Hepatocyte (in vitro differentiated cells): Measurements from ENCODE around the gene OBSL1. TPM values are rescaled to one million over a fixed set of nuclear protein-coding genes. Genes with fewer than 3 reads are reported as not detected.

Source experiments
- DNase-seq: peaks from one replicate; pipeline ENCODE4 v3.0.0-alpha.2; 2016; ENCODE audit warnings: low spot score
- H2AFZ ChIP-seq: fragments of 200-600 bp; sonication (generic); 2 replicates; pipeline ENCODE4 v1.6.0; 2016; ENCODE audit warnings: antibody characterized with exemption, mild to moderate bottlenecking
- H3K27ac ChIP-seq: fragments of 200-600 bp; sonication (generic); 2 replicates; pipeline ENCODE4 v1.5.1; 2016; ENCODE audit warnings: mild to moderate bottlenecking
- H3K27me3 ChIP-seq: fragments of 200-600 bp; sonication (generic); 2 replicates; pipeline ENCODE4 v1.6.1; 2016
- H3K36me3 ChIP-seq: fragments of 200-600 bp; sonication (generic); replicated peaks from 2 replicates; pipeline ENCODE4 v1.5.1; 2016; ENCODE audit warnings: low read depth; ENCODE audit not compliant: insufficient read depth
- H3K4me1 ChIP-seq: fragments of 200-600 bp; sonication (generic); 2 replicates; pipeline ENCODE4 v1.5.1; 2016; ENCODE audit warnings: mild to moderate bottlenecking, moderate library complexity; ENCODE audit not compliant: insufficient read depth
- H3K4me2 ChIP-seq: fragments of 200-600 bp; sonication (generic); 2 replicates; pipeline ENCODE4 v1.6.0; 2016
- H3K4me3 ChIP-seq: fragments of 200-600 bp; sonication (generic); 2 replicates; pipeline ENCODE4 v1.5.1; 2016; ENCODE audit warnings: mild to moderate bottlenecking
- H3K79me2 ChIP-seq: fragments of 200-600 bp; sonication (generic); 2 replicates; pipeline ENCODE4 v1.6.0; 2017; ENCODE audit warnings: mild to moderate bottlenecking
- H3K9me2 ChIP-seq: fragments of 200-600 bp; sonication (generic); replicated peaks from 2 replicates; pipeline ENCODE4 v1.6.0; 2017; ENCODE audit warnings: mild to moderate bottlenecking; ENCODE audit not compliant: insufficient read depth
- H3K9me3 ChIP-seq: fragments of 200-600 bp; sonication (generic); 2 replicates; pipeline ENCODE4 v1.5.1; 2016; ENCODE audit warnings: low read depth, mild to moderate bottlenecking
- H4K20me1 ChIP-seq: fragments of 200-600 bp; sonication (generic); 2 replicates; pipeline ENCODE4 v1.6.0; 2016; ENCODE audit warnings: mild to moderate bottlenecking; ENCODE audit not compliant: insufficient read depth, poor library complexity, severe bottlenecking
- EZH2 ChIP-seq: fragments of 200-600 bp; sonication (generic); IDR thresholded peaks from 2 replicates; pipeline ENCODE4 v1.6.1; 2016; ENCODE audit warnings: antibody characterized with exemption, mild to moderate bottlenecking, borderline replicate concordance
- EZH2phosphoT487 ChIP-seq: fragments of 200-600 bp; sonication (generic); IDR thresholded peaks from one replicate; pipeline ENCODE4 v1.6.1; 2018; ENCODE audit warnings: antibody characterized with exemption, mild to moderate bottlenecking, low read depth, moderate library complexity; ENCODE audit not compliant: unreplicated experiment, severe bottlenecking
- WGBS: methylation state at CpG from one replicate; pipeline ENCODE4 v1.1.6; 2016; ENCODE audit warnings: low lambda C conversion rate; ENCODE audit errors: missing lambda C conversion rate; 5-methylcytosine and 5-hydroxymethylcytosine counted together
- polyA plus RNA-seq: library from polyadenylated mRNA; unstranded; fragments of >200 nt; fragmentation: Nextera tagmentation; extraction: Ambion mirVana; gene quantifications from 2 replicates; pipeline ENCODE4 v1.2.1, GENCODE V29; 2016
- total RNA-seq: library from RNA; depleted of rRNA; stranded (reverse); fragments of >200 nt; gene quantifications from 2 replicates; pipeline ENCODE4 v1.2.3, GENCODE V29; 2014
- TF ChIP-seq, protein P1 (sequence below): fragments of 200-600 bp; sonication (generic); IDR thresholded peaks from 2 replicates; pipeline ENCODE4 v1.5.1; 2016; ENCODE audit warnings: antibody characterized with exemption, mild to moderate bottlenecking; ENCODE audit not compliant: poor library complexity

Gene OBSL1
- total and polyA plus RNA-seq, 2 experiments from 2014 or later: 61.0 to 84.6 TPM

- Histone ChIP-seq H3K36me3 (no peaks in the 10 kb centered on the region), H3K9me3 (no peaks in the 10 kb centered on the region)
- WGBS: 94% methylated on average over 11 of the region's 11 CpGs
These were observed 4.7 kb downstream of the OBSL1 start for GRCh38 chr2:219566640-219567039.

GRCh38 chr2:219565130-219566080 is 5.9 kb downstream of the OBSL1 start:
- Histone ChIP-seq H2AFZ (no peak overlapping the region), H4K20me1 (peaks cover 9% of the 10 kb centered on the region), H3K9me3 (no peaks in the 10 kb centered on the region), H3K79me2 (peaks cover 14% of the 10 kb centered on the region), H3K36me3 (no peaks in the 10 kb centered on the region), H3K9me2 (no peaks in the 10 kb centered on the region), H3K27ac (no peak overlapping the region), H3K4me2 (no peak overlapping the region), H3K4me3 (no peak overlapping the region), H3K27me3 (no peaks in the 10 kb centered on the region), H3K4me1 (peaks cover 5% of the 10 kb centered on the region)
- WGBS: 82% methylated on average over 21 of the region's 21 CpGs
- TF ChIP-seq, protein P1, sequence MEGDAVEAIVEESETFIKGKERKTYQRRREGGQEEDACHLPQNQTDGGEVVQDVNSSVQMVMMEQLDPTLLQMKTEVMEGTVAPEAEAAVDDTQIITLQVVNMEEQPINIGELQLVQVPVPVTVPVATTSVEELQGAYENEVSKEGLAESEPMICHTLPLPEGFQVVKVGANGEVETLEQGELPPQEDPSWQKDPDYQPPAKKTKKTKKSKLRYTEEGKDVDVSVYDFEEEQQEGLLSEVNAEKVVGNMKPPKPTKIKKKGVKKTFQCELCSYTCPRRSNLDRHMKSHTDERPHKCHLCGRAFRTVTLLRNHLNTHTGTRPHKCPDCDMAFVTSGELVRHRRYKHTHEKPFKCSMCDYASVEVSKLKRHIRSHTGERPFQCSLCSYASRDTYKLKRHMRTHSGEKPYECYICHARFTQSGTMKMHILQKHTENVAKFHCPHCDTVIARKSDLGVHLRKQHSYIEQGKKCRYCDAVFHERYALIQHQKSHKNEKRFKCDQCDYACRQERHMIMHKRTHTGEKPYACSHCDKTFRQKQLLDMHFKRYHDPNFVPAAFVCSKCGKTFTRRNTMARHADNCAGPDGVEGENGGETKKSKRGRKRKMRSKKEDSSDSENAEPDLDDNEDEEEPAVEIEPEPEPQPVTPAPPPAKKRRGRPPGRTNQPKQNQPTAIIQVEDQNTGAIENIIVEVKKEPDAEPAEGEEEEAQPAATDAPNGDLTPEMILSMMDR: no peak
- no peak for TF ChIP-seq EZH2
- TF ChIP-seq EZH2phosphoT487: no peak
- DNase-seq: no peak

More at GRCh38 chr2:219566640-219567039, 4.7 kb downstream of the OBSL1 start:
- H3K4me1 ChIP-seq: peaks cover 8% of the 10 kb centered on the region
- no peaks in the 10 kb centered on the region for H3K27me3 ChIP-seq
- H3K9me2 ChIP-seq: no peaks in the 10 kb centered on the region
- H2AFZ ChIP-seq: no peak overlapping the region
- H3K79me2 ChIP-seq: peaks cover 15% of the 10 kb centered on the region
- DNase-seq: no peak
- no peak overlapping the region for H3K4me2 ChIP-seq
- no peak for TF ChIP-seq EZH2phosphoT487
- TF ChIP-seq, protein P1: no peak
- no peak for TF ChIP-seq EZH2
- H3K4me3 ChIP-seq: no peak overlapping the region
- H4K20me1 ChIP-seq: peaks cover 10% of the 10 kb centered on the region
- H3K27ac ChIP-seq: no peak overlapping the region

GRCh38 chr2:219563271-219563928 is 7.9 kb downstream of the OBSL1 start:
- DNase-seq: no peak
- Histone ChIP-seq H3K79me2 (no peaks in the 10 kb centered on the region), H3K4me3 (no peak overlapping the region), H3K27me3 (no peaks in the 10 kb centered on the region), H3K9me3 (no peaks in the 10 kb centered on the region), H2AFZ (no peak overlapping the region), H3K36me3 (no peaks in the 10 kb centered on the region), H3K4me1 (no peaks in the 10 kb centered on the region), H3K9me2 (no peaks in the 10 kb centered on the region), H4K20me1 (no peaks in the 10 kb centered on the region), H3K4me2 (no peak overlapping the region), H3K27ac (no peak overlapping the region)
- TF ChIP-seq EZH2 (no peak), EZH2phosphoT487 (no peak)
- TF ChIP-seq, protein P1: no peak
- 94% methylated on average over 20 of the region's 20 CpGs for WGBS
